GM23338 (cell line): ENCODE data around the gene CEP350. TPM values are rescaled to one million over a fixed set of nuclear protein-coding genes. Genes with fewer than 3 reads are reported as not detected.

ENCODE experiments used
- ATAC-seq: fragments of 200-7000 bp; cut with Tn5 transposase; 3 replicates; pipeline ENCODE4 v1.9.1; 2020
- DNase-seq: peaks from one replicate; pipeline ENCODE4 v3.0.0-alpha.2; 2015; ENCODE audit warnings: low spot score
- H2AFZ ChIP-seq: fragments of 200-600 bp; sonication (generic); 2 replicates; pipeline ENCODE4 v1.8.0; 2016; ENCODE audit warnings: antibody characterized with exemption, mild to moderate bottlenecking, moderate library complexity
- H3F3A ChIP-seq: fragments of 200-600 bp; sonication (generic); replicated peaks from 2 replicates; pipeline ENCODE4 v1.8.0; 2017; ENCODE audit warnings: antibody characterized with exemption, mixed run types, low read depth
- H3K27ac ChIP-seq: fragments of 200-600 bp; sonication (generic); 2 replicates; pipeline ENCODE4 v1.6.1; 2016; ENCODE audit warnings: low read depth
- H3K27me3 ChIP-seq: fragments of 200-600 bp; sonication (generic); 2 replicates; pipeline ENCODE4 v1.8.0; 2016; ENCODE audit warnings: mild to moderate bottlenecking, mixed run types, moderate library complexity; ENCODE audit not compliant: insufficient read depth
- H3K36me3 ChIP-seq: fragments of 200-600 bp; sonication (generic); 2 replicates; pipeline ENCODE4 v1.8.0; 2016; ENCODE audit warnings: mild to moderate bottlenecking; ENCODE audit not compliant: insufficient read depth
- H3K4me1 ChIP-seq: fragments of 200-600 bp; sonication (generic); 2 replicates; pipeline ENCODE4 v1.8.0; 2016; ENCODE audit warnings: mild to moderate bottlenecking, moderate library complexity; ENCODE audit not compliant: insufficient read depth
- H3K4me2 ChIP-seq: fragments of 200-600 bp; sonication (generic); 2 replicates; pipeline ENCODE4 v1.7.1; 2017; ENCODE audit warnings: mixed run types
- H3K4me3 ChIP-seq: fragments of 200-600 bp; sonication (generic); 2 replicates; pipeline ENCODE4 v1.6.1; 2016; ENCODE audit warnings: mixed run types
- H3K79me2 ChIP-seq: fragments of 200-600 bp; sonication (generic); replicated peaks from 2 replicates; pipeline ENCODE4 v1.8.0; 2017; ENCODE audit warnings: mild to moderate bottlenecking; ENCODE audit not compliant: insufficient read depth
- H3K9me2 ChIP-seq: fragments of 200-600 bp; sonication (generic); 2 replicates; pipeline ENCODE4 v1.8.0; 2017; ENCODE audit not compliant: insufficient read depth
- H4K20me1 ChIP-seq: fragments of 200-600 bp; sonication (generic); replicated peaks from 2 replicates; pipeline ENCODE4 v1.8.0; 2017; ENCODE audit warnings: mild to moderate bottlenecking; ENCODE audit not compliant: insufficient read depth
- H3K27ac Mint-ChIP-seq: 2 replicates; pipeline ENCODE4 v1.8.0; 2020; ENCODE audit warnings: inconsistent platforms, mild to moderate bottlenecking, moderate library complexity, mixed read lengths
- H3K27me3 Mint-ChIP-seq: 3 replicates; pipeline ENCODE4 v1.8.0; 2022; ENCODE audit warnings: low read depth, mild to moderate bottlenecking, moderate library complexity, mixed read lengths, inconsistent platforms; ENCODE audit not compliant: insufficient read depth, poor library complexity
- H3K36me3 Mint-ChIP-seq: 3 replicates; pipeline ENCODE4 v1.8.0; 2021; ENCODE audit warnings: low read depth, mild to moderate bottlenecking, inconsistent platforms, moderate library complexity, mixed read lengths
- H3K4me1 Mint-ChIP-seq: 3 replicates; pipeline ENCODE4 v1.8.0; 2020; ENCODE audit warnings: mild to moderate bottlenecking, inconsistent platforms, mixed read lengths
- H3K4me3 Mint-ChIP-seq: 3 replicates; pipeline ENCODE4 v1.8.0; 2021; ENCODE audit warnings: moderate library complexity, mild to moderate bottlenecking, inconsistent platforms, mixed read lengths
- H3K9me3 Mint-ChIP-seq: 3 replicates; pipeline ENCODE4 v1.8.0; 2020; ENCODE audit warnings: moderate library complexity, mild to moderate bottlenecking, inconsistent platforms, mixed read lengths
- EZH2 ChIP-seq: fragments of 200-600 bp; sonication (generic); IDR thresholded peaks from one replicate; pipeline ENCODE4 v1.8.0; 2017; ENCODE audit warnings: antibody characterized with exemption, mild to moderate bottlenecking, low read depth; ENCODE audit not compliant: unreplicated experiment
- JUNB ChIP-seq: IDR thresholded peaks from one replicate; pipeline ENCODE4 v1.6.1; 2016; ENCODE audit warnings: antibody characterized with exemption; ENCODE audit not compliant: unreplicated experiment
- NANOG ChIP-seq: IDR thresholded peaks from 2 replicates; pipeline ENCODE4 v1.6.1; 2016; ENCODE audit warnings: antibody characterized with exemption, borderline replicate concordance
- polyA plus RNA-seq: library from polyadenylated mRNA; unstranded; fragments of >200 nt; fragmentation: Nextera tagmentation; extraction: Ambion mirVana; gene quantifications from 2 replicates; pipeline ENCODE4 v1.2.1, GENCODE V29; 2016
- total RNA-seq: library from RNA; depleted of rRNA; stranded (reverse); fragments of >200 nt; shearing (Covaris generic); gene quantifications from 2 replicates; pipeline ENCODE4 v1.2.3, GENCODE V29; 2014
- TF ChIP-seq, protein P1 (sequence below): IDR thresholded peaks from one replicate; pipeline ENCODE4 v1.6.1; 2018; ENCODE audit warnings: antibody characterized with exemption; ENCODE audit not compliant: unreplicated experiment
- TF ChIP-seq, protein P2 (sequence below): IDR thresholded peaks from 2 replicates; pipeline ENCODE4 v1.6.1; 2016; ENCODE audit warnings: antibody characterized with exemption
- TF ChIP-seq, protein P3 (sequence below): fragments of 250-450 bp; sonication (Bioruptor Pico); IDR thresholded peaks from 2 replicates; pipeline ENCODE4 v1.5.0; 2020; ENCODE audit warnings: mild to moderate bottlenecking, moderate library complexity

The CEP350 gene
- total and polyA plus RNA-seq, 2 experiments from 2014 or later, result 23.4 to 36.8 TPM

DNA sequence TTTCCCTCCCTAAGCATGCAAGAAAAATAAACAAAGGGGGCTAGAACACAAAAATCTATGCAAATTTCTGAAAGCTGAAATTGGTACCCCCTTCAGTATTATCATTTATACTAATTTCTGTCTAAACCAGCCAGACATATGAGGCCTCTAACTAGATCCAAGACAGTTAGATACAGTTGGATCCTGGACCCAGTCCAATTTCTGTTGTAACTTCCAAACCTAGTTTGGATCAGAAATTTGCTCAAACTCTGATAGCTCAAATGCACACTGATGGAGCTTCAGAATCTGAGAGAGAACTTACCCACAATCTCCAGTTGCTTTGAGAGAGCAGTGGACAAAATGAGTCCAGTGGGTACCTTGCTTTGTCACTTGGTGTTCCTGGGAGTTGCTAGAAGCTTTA lies 11.9 kb downstream of the CEP350 start:
- Histone ChIP-seq H3K4me1 (peaks cover 7% of the 10 kb centered on the region), H2AFZ (no peak overlapping the region), H3F3A (no peaks in the 10 kb centered on the region), H3K27ac (no peak overlapping the region), H3K79me2 (peaks cover 100% of the 10 kb centered on the region), H3K9me2 (no peaks in the 10 kb centered on the region), H3K27me3 (no peaks in the 10 kb centered on the region), H3K4me2 (no peak overlapping the region), H3K36me3 (no peaks in the 10 kb centered on the region), H4K20me1 (peaks cover 20% of the 10 kb centered on the region; the same call in 1 of the 2 replicates), H3K4me3 (no peak overlapping the region)
- ATAC-seq (no peak), DNase-seq (no peak)
- peaks cover 25% of the 10 kb centered on the region for H3K4me1 Mint-ChIP-seq
- no peak overlapping the region for H3K27ac Mint-ChIP-seq
- H3K36me3 Mint-ChIP-seq, result no peaks in the 10 kb centered on the region; the same call in 2 of the 3 replicates
- TF ChIP-seq, protein P1, sequence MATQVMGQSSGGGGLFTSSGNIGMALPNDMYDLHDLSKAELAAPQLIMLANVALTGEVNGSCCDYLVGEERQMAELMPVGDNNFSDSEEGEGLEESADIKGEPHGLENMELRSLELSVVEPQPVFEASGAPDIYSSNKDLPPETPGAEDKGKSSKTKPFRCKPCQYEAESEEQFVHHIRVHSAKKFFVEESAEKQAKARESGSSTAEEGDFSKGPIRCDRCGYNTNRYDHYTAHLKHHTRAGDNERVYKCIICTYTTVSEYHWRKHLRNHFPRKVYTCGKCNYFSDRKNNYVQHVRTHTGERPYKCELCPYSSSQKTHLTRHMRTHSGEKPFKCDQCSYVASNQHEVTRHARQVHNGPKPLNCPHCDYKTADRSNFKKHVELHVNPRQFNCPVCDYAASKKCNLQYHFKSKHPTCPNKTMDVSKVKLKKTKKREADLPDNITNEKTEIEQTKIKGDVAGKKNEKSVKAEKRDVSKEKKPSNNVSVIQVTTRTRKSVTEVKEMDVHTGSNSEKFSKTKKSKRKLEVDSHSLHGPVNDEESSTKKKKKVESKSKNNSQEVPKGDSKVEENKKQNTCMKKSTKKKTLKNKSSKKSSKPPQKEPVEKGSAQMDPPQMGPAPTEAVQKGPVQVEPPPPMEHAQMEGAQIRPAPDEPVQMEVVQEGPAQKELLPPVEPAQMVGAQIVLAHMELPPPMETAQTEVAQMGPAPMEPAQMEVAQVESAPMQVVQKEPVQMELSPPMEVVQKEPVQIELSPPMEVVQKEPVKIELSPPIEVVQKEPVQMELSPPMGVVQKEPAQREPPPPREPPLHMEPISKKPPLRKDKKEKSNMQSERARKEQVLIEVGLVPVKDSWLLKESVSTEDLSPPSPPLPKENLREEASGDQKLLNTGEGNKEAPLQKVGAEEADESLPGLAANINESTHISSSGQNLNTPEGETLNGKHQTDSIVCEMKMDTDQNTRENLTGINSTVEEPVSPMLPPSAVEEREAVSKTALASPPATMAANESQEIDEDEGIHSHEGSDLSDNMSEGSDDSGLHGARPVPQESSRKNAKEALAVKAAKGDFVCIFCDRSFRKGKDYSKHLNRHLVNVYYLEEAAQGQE, result no peak
- no peak for TF ChIP-seq NANOG
- TF ChIP-seq, protein P2, sequence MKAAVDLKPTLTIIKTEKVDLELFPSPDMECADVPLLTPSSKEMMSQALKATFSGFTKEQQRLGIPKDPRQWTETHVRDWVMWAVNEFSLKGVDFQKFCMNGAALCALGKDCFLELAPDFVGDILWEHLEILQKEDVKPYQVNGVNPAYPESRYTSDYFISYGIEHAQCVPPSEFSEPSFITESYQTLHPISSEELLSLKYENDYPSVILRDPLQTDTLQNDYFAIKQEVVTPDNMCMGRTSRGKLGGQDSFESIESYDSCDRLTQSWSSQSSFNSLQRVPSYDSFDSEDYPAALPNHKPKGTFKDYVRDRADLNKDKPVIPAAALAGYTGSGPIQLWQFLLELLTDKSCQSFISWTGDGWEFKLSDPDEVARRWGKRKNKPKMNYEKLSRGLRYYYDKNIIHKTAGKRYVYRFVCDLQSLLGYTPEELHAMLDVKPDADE, result no peak
- no peak for TF ChIP-seq JUNB
- TF ChIP-seq, protein P3, sequence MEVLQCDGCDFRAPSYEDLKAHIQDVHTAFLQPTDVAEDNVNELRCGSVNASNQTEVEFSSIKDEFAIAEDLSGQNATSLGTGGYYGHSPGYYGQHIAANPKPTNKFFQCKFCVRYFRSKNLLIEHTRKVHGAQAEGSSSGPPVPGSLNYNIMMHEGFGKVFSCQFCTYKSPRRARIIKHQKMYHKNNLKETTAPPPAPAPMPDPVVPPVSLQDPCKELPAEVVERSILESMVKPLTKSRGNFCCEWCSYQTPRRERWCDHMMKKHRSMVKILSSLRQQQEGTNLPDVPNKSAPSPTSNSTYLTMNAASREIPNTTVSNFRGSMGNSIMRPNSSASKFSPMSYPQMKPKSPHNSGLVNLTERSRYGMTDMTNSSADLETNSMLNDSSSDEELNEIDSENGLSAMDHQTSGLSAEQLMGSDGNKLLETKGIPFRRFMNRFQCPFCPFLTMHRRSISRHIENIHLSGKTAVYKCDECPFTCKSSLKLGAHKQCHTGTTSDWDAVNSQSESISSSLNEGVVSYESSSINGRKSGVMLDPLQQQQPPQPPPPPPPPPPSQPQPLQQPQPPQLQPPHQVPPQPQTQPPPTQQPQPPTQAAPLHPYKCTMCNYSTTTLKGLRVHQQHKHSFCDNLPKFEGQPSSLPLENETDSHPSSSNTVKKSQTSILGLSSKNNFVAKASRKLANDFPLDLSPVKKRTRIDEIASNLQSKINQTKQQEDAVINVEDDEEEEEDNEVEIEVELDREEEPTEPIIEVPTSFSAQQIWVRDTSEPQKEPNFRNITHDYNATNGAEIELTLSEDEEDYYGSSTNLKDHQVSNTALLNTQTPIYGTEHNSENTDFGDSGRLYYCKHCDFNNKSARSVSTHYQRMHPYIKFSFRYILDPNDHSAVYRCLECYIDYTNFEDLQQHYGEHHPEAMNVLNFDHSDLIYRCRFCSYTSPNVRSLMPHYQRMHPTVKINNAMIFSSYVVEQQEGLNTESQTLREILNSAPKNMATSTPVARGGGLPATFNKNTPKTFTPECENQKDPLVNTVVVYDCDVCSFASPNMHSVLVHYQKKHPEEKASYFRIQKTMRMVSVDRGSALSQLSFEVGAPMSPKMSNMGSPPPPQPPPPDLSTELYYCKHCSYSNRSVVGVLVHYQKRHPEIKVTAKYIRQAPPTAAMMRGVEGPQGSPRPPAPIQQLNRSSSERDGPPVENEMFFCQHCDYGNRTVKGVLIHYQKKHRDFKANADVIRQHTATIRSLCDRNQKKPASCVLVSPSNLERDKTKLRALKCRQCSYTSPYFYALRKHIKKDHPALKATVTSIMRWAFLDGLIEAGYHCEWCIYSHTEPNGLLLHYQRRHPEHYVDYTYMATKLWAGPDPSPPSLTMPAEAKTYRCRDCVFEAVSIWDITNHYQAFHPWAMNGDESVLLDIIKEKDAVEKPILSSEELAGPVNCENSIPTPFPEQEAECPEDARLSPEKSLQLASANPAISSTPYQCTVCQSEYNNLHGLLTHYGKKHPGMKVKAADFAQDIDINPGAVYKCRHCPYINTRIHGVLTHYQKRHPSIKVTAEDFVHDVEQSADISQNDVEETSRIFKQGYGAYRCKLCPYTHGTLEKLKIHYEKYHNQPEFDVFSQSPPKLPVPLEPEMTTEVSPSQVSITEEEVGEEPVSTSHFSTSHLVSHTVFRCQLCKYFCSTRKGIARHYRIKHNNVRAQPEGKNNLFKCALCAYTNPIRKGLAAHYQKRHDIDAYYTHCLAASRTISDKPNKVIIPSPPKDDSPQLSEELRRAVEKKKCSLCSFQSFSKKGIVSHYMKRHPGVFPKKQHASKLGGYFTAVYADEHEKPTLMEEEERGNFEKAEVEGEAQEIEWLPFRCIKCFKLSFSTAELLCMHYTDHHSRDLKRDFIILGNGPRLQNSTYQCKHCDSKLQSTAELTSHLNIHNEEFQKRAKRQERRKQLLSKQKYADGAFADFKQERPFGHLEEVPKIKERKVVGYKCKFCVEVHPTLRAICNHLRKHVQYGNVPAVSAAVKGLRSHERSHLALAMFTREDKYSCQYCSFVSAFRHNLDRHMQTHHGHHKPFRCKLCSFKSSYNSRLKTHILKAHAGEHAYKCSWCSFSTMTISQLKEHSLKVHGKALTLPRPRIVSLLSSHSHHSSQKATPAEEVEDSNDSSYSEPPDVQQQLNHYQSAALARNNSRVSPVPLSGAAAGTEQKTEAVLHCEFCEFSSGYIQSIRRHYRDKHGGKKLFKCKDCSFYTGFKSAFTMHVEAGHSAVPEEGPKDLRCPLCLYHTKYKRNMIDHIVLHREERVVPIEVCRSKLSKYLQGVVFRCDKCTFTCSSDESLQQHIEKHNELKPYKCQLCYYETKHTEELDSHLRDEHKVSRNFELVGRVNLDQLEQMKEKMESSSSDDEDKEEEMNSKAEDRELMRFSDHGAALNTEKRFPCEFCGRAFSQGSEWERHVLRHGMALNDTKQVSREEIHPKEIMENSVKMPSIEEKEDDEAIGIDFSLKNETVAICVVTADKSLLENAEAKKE, result no peak
- TF ChIP-seq EZH2, result no peak
- H3K4me3 Mint-ChIP-seq, result no peak overlapping the region
- H3K27me3 Mint-ChIP-seq, result no peaks in the 10 kb centered on the region
- no peaks in the 10 kb centered on the region for H3K9me3 Mint-ChIP-seq
